Activated CD4-positive, alpha-beta T cell treated with anti-CD3 and anti-CD28 coated beads for 48 hours (primary cell): ENCODE results near the gene BCOR.

Experiments used
- DNase-seq: peaks from one replicate; pipeline ENCODE4 v3.0.0-alpha.2; 2020

BCOR gene

DNA sequence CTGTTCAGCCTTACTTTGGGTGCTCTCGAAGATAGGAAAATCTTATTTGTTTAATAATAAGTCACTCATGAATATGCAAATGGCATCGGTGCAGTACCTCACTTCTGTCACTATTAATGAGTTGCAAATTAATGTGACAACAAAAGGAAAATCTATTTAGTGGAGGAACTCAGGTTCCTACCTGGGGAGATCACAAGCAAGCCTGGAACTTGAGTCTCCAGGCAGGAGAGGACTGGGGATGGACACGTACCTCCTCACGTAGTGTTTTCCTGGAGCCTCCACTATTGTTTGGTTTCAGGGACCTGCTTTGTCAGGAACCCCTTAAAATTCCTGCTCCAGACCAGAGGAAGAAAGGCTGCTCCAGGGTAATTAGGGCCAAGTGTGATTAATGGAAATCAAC lies 82.1 kb downstream of the BCOR start:
- no peak for DNase-seq

DNA sequence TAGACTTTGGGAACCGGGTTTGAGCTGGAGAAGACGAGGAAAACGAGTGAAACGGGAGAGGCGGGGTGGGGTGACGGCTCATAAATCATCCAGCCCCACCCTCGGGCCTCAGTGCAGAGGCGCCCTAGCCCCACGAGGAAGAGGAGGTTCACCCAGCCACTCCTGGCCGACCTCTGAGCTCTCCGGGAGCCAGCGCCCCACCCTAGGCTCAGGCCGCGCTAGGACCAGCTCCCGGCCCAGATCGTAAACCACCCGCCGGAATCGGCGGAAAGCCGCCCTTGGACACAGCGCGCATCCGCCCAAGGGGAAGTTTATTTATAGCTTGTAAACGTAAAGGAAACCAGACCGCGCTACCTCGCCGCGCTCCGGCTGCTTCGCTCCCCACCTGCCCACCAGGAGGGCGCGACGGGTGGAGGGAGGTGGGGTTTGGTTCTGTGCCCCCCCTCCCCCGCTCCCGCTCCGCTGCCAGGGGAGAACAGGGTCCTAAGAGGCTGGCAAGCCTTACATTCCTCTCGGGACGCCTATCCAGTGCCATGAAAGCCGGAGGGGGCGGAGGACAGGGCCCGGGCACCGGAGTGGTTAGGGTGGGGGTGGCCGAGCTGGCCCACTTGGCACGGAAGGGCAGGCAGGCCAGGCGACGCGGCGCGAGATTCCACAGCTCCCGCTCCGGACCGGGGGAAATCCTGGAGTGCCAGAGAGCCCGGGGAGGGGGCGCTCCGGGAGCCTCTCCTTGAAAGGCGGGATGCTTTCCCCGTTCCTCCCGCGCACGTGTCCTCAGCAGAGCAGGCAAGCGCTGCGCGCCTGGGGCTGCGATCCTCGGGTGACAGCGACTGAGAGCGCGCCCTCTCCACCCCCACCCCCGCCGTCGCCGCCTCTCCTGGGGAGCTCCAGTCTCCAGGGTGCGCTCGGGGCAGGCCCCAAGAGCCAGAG lies 84.2 kb downstream of the BCOR start:
- peak; percentile 44 for DNase-seq

GRCh38 chrX:40012868-40013265 lies 84.9 kb downstream of the BCOR start:
- peak; percentile 39 for DNase-seq

- DNase-seq: peak; percentile 35
Observed at GRCh38 chrX:40012039-40012867, 85.5 kb downstream of the BCOR start.

DNA sequence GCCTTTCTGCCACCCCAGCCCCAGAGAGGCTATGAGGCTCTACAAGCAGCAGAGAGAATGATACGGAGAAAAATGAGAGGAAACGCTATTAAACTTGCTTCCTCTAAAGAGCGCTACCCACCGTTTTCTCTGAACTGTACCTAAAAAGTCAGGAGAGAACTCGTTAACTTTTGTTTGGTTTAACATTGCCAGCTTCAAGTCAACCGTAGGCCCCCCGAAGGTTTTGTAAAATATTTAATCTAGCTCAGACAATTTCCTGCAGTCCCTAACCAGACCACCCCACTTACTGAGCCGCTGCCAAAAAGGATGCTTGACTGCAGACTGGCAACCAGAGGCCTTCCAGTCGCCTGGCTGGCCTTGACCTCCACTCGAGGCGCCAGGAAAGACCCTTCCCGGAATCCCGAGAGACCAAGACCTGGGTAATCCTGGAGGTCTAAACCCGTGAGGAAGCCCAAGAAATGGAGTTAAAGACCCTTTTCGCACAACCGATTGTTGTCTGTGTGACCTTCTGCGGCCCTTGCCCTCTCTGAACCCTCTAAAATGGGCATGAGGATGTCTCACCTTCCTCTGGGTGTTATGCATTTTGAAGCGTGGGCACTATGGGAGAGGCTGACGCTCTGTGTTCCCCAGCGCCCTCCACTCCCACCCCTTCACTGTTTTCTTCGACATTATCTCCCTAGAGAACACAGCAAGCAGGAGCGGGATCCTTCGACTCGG lies 86.3 kb downstream of the BCOR start:
- DNase-seq: no peak

GRCh38 chrX:40010550-40011321 lies 87.0 kb downstream of the BCOR start:
- DNase-seq: no peak

GRCh38 chrX:40009890-40010289 lies 87.9 kb downstream of the BCOR start:
- no peak for DNase-seq

GRCh38 chrX:40009462-40009851 lies 88.3 kb downstream of the BCOR start:
- no peak for DNase-seq

GRCh38 chrX:40008791-40009461 lies 88.8 kb downstream of the BCOR start:
- peak; percentile 54 for DNase-seq

DNA sequence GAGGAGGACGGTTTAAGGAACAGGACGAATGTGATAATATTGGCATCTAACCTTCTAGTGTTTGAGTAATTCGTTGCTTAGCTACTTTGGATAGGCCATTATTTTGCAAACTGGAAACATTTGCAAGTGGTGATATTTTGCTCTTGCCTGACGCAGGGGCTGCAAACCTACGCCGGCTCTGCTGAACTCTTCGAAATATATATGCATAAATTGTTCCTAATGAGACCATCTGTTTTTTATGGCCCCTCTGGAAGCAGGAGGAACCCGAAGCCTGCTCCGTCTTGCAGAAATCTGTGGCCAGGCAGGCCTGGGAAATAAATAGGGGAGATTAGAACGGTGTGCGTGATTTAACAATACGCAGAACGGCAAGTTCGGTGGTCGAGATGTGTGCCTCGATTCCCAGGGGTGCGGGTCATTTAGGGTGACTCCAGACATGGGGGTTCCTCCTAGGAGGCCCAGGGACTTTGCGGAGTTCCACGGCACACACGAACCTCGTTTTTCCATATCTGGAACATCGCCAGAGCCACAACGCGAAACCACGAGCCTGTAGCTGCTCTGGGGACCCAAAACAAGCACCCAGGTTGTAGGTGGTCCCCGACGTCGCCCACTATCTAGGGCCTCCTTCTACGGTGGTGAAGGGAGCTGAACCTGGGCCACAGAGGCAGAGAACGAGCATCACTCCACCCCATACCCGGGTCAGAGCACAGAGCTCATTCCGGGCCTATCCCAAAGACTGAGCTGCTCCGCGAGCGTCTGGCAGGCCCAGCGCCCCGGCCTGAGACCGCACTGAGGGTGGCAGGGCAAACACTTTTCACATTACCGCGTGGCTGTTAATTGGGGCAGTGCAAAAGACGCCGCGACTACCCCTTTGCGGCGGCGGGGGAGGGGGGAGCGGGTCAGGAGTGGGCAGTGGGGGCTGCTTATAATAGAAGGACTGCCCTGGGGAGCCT lies 89.7 kb downstream of the BCOR start:
- DNase-seq: no peak

DNA sequence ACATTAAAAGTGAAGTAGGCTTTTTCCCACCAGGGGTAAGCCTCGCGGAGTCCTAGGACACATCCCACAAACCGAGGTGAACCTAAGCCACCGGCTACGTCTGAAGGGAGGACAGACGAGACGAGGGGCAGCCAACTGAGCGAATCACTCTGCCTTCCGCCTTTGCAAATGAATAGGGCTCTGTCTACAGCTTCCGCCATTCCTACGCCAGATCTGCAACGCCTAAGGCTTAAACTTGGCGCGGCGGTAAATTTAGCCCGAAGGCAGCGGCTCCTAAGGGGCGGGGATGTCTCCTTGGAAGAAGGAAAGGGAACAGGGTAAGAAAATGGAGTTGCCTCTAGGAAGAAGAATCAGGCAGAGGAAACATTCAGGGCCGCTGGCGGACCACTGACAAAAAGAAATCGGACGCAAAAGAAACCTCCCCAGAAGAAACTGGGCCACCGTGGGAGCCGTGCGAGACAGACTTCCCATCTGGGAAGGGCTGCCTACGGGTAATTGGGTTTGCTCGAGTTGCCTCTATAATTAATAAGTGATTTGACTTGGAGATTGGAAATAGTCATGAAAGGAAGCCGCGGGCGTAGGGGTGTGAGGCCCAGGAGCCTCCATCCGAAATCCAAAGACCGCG lies 90.5 kb downstream of the BCOR start:
- DNase-seq: no peak

DNA sequence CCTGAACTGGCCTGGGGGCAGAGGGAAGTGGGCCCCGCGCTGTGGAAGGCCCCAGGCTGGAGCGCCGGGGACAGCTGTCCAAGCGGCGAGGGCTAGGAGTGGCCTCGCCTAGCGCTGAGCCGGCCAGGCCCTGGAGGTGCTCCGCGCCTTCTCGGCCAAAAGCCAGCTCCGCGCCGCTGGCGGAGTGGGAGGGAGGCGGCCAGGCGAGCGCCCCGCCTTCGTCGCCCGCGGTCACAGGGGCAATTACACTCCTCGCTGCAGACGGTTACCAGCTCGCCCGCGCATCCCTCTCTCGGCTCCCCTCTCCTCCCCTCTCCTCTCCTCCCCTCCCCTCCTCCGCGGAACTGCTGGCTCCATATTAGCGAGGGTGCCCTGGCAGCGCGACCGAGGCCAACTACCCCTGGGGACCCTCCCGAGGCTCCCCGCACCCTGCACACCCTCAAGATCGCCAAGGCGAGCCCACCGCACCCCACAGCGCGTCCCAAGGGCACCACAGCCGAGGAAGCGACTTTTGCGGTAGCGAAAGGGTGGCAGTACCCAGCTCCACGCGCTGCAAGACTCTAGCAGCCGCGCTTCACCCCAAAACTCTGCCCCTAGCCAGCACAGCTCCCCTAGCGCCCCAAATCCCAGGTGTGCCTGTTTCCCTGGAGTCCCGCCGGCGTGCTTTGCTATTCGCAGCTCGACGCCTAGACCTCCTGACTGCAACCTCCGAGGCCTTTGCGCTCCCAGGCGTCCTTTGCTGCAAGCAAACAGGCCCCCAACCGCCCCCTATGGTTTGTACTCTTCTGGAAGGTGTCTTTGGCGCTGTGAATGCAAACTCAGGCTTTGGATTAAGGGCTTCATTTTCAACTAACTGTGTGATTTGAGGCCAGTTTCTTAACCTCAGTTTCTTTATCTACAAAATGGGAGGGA lies 91.4 kb downstream of the BCOR start:
- peak; percentile 51 for DNase-seq

DNA sequence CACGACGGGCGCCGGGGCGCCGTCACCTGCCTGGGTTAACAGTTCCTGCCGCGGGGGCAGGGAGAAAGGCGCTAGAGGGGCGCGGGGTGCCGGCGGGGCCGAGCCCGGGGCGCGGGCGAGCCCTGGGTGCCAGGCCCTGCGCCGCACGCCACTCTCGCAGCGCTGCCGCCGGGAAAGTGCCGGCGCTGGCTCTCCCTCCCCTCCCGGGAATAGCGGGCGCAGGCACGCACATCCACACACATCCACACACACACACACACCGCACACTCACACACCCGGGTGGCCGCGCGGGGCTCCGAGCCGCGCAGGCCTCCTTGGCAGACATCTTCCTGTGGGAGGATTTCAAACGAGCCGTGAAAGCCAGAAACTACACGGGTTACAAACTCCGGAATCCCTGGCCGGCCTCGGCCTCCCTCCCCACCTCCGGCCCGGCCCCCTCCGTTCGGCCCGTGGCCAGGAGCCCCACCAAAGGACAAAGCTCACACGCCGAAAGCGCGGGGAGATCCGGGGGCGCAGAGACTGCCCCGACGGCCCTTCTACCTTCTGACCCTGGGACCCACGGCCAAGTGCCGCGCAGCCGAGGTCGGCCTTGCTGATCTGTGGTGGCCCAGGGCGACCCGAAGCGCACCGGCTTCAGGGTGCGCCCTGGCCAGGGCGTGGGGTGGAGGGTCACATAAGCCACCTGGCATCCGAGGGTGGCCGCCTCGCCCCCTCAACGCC lies 92.3 kb downstream of the BCOR start:
- no peak for DNase-seq

DNA sequence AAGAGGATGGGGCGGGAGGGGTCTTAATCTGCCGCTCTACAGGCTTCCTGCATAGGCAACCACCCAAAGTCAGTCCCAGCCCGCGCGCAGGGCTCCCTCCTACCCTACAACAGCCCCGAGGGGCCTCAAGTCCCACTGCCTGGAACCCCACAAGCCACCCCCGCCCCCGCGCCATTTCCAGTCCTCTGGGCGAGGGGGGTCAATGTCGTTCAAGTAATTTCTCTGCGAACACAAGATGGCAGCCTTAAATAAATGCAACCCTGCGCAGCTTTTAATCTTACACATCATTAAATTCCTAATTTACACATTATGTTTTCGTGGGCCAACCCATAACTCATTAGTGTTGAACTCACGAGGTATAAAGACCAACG lies 92.9 kb downstream of the BCOR start:
- no peak for DNase-seq

DNA sequence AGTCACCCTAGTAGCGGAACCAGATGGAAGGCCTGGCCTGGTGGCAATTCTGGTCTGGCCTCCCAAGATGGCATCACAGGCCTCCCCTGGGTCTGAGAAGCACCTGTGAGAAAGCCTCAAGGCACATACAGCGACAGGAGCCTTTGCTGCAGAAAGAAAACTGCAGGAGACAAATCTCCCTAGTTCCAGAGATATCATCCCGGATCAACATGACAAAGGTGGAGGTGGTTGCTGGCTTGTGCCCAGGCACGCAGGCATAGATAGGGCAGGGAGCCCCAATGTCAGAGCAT lies 93.6 kb downstream of the BCOR start:
- DNase-seq: no peak

- DNase-seq: no peak
Observed at GRCh38 chrX:40003428-40004245, 94.1 kb downstream of the BCOR start.

DNA sequence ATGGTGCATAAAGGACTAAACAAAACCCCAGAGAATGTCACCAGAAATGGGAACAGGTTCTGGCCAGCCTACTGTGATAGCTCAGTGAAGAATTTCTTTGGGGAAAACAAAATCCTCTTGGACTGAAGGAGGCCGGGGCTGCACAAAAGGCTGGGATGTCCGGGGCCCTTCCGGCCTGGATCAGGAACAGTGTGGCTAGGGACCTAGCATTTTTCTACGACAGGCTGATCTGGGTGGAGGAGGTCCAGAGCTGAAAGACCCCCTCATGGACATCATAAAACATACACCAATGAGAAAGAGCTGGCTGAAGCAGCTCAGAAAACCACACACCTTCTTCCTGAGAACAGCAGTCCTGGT lies 94.7 kb downstream of the BCOR start:
- no peak for DNase-seq
